Activated CD4-positive, alpha-beta T cell treated with anti-CD3 and anti-CD28 coated beads, Interleukin-2, amount 10 ng/mL, durations not matched to agents 24 days and 14 days (primary cell): ENCODE measurements around the gene CTNND2. TPM values are rescaled to one million over a fixed set of nuclear protein-coding genes. Genes with fewer than 3 reads are reported as not detected.
"Not testable (repeated sequence)": the region's sequence is repeated elsewhere in the genome, so short reads cannot be mapped to it uniquely, and the experiment has no call there.

Experiments
- DNase-seq: peaks from one replicate; pipeline ENCODE4 v3.0.0; 2022
- H3K27ac Mint-ChIP-seq: one replicate; pipeline ENCODE4 v1.8.0; 2022; ENCODE audit warnings: mild to moderate bottlenecking, mixed read lengths
- H3K27me3 Mint-ChIP-seq: one replicate; pipeline ENCODE4 v1.8.0; 2022; ENCODE audit warnings: mixed read lengths
- H3K36me3 Mint-ChIP-seq: one replicate; pipeline ENCODE4 v1.8.0; 2022; ENCODE audit warnings: low read depth, mild to moderate bottlenecking, mixed read lengths
- H3K4me1 Mint-ChIP-seq: one replicate; pipeline ENCODE4 v1.8.0; 2021; ENCODE audit warnings: mixed read lengths
- H3K4me3 Mint-ChIP-seq: one replicate; pipeline ENCODE4 v1.8.0; 2022; ENCODE audit warnings: mild to moderate bottlenecking, moderate library complexity, mixed read lengths
- H3K9me3 Mint-ChIP-seq: one replicate; pipeline ENCODE4 v1.8.0; 2021; ENCODE audit warnings: mixed read lengths
- intact Hi-C: fragments of 100-400 bp; cut with micrococcal nuclease; formaldehyde crosslinking; loops from one replicate; pipeline ENCODE4 v1.15.1; 2023
- total RNA-seq: library from RNA; stranded (reverse); gene quantifications from 2 replicates; pipeline ENCODE4 v1.2.3, GENCODE V29; 2022

CTNND2 gene
- total RNA-seq, 1 donor from 2014 or later = not detected

DNA sequence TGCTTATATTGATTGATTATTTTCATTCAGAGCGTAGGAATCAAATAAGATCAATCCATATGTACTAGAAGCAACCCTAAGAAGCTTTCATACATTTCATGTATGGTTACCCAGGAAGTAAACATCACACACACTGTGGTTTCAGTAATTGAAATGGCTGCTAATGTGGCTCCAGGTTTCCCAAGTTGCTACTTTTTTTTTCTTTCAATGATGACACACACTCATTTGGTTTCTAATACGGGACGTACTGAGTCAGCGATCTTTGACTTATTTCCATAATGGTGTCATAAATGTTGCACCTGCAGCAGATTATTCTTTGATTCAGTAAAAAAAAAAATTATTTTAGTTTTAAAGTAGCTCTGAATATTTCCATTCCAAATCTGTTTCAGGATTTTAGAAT, 248.6 kb downstream of the CTNND2 start:
- no peak for DNase-seq
- no peaks in the 10 kb centered on the region for H3K4me1 Mint-ChIP-seq
- H3K27ac Mint-ChIP-seq = no peak overlapping the region
- H3K36me3 Mint-ChIP-seq = no peaks in the 10 kb centered on the region
- H3K27me3 Mint-ChIP-seq = no peaks in the 10 kb centered on the region
- H3K4me3 Mint-ChIP-seq = no peak overlapping the region
- H3K9me3 Mint-ChIP-seq = no peaks in the 10 kb centered on the region
- intact Hi-C loops = no loop called here

GRCh38 chr5:11650936-11651335, 253.3 kb downstream of the CTNND2 start:
- no peaks in the 10 kb centered on the region for H3K36me3 Mint-ChIP-seq
- H3K27me3 Mint-ChIP-seq = no peaks in the 10 kb centered on the region
- no peaks in the 10 kb centered on the region for H3K4me1 Mint-ChIP-seq
- H3K4me3 Mint-ChIP-seq = no peak overlapping the region
- no peaks in the 10 kb centered on the region for H3K9me3 Mint-ChIP-seq
- intact Hi-C loops = no loop called here
- H3K27ac Mint-ChIP-seq = no peak overlapping the region
- no peak for DNase-seq

DNA sequence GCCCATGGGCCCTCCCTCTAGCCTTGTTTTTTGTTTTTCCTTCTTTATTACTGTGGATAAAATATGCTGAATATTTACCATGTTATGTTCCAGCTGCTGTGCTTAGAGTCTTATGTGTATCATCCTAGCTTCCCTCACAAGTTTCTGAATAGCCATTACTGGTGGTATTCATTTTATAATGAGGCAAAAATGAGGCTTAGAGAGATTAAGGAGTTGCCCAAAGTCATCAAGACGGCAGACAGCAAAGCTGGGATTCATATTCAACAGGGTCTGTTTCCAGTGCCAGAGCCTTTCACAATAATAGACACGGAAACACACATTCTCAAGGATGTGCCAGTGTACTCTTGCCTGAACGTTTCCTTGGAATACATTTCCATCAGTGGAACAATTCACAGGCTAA, 258.1 kb downstream of the CTNND2 start:
- no peak for DNase-seq
- H3K27me3 Mint-ChIP-seq = no peaks in the 10 kb centered on the region
- intact Hi-C loops = no loop called here
- H3K4me1 Mint-ChIP-seq = no peaks in the 10 kb centered on the region
- H3K9me3 Mint-ChIP-seq = no peaks in the 10 kb centered on the region
- no peak overlapping the region for H3K27ac Mint-ChIP-seq
- H3K36me3 Mint-ChIP-seq = no peaks in the 10 kb centered on the region
- H3K4me3 Mint-ChIP-seq = no peak overlapping the region

- Mint-ChIP-seq H3K27ac (no peak overlapping the region), H3K9me3 (no peaks in the 10 kb centered on the region), H3K27me3 (no peaks in the 10 kb centered on the region), H3K4me1 (no peaks in the 10 kb centered on the region), H3K36me3 (no peaks in the 10 kb centered on the region), H3K4me3 (no peak overlapping the region)
- intact Hi-C loops = no loop called here
- DNase-seq = no peak
Observed at GRCh38 chr5:11642438-11642837, 261.8 kb downstream of the CTNND2 start.

DNA sequence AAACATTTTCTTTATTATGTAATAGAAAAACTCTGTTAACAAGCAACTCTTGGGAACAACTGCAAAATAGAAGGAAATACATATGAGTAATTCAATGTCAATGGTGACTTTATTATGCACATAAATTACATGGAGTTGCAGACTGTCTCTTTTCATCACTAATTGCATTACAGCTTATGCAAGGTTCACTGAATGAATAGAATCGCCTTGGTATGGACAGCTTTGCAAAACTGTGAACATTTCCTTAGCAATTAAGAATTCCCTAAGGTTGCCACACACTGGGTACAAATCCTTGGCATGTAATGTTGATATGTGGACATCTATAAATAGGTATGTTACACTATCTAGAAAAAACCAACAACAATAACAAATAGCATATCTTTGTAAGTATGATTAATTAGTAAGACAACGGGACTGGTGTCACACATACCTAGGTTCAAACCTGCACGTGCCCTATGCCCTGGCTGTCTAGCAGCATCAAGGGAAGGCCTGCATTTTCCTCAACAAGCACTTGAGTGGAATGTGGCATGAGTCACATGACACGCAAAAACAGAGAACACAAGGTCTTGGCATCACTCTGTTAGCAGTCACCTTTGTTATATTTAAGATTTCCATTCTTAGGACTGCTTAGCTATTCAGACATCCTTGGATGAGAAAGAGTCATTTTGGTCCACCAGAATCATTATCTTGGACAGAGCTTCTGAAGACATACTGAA, 263.9 kb downstream of the CTNND2 start:
- no peaks in the 10 kb centered on the region for H3K36me3 Mint-ChIP-seq
- H3K27me3 Mint-ChIP-seq = no peaks in the 10 kb centered on the region
- no peak overlapping the region for H3K4me3 Mint-ChIP-seq
- H3K27ac Mint-ChIP-seq = no peak overlapping the region
- H3K4me1 Mint-ChIP-seq = no peaks in the 10 kb centered on the region
- H3K9me3 Mint-ChIP-seq = no peaks in the 10 kb centered on the region
- intact Hi-C loops = no loop called here
- DNase-seq = no peak

DNA sequence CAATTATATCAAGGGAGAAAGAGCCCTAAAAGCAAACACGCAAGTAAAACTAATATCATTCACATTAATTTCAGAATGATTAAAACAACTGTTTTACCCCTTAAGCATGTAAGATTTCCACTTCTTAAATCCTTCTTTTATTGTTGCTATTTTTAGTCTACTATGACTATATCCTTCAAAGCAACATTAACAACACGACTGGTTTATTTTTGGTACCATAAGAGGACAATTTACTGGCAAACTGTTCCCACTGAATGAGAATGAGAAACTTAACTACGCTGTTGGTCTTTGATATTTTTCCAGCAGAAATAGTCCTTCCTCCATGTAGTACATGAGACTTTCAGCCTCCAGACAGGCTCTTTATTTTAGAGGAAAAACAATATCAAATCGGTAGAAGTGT, 281.5 kb downstream of the CTNND2 start:
- no peak for DNase-seq
- Mint-ChIP-seq H3K9me3 (peaks cover 4% of the 10 kb centered on the region), H3K27ac (no peak overlapping the region), H3K36me3 (no peaks in the 10 kb centered on the region), H3K27me3 (no peaks in the 10 kb centered on the region), H3K4me3 (no peak overlapping the region), H3K4me1 (no peaks in the 10 kb centered on the region)
- intact Hi-C loops = no loop called here

DNA sequence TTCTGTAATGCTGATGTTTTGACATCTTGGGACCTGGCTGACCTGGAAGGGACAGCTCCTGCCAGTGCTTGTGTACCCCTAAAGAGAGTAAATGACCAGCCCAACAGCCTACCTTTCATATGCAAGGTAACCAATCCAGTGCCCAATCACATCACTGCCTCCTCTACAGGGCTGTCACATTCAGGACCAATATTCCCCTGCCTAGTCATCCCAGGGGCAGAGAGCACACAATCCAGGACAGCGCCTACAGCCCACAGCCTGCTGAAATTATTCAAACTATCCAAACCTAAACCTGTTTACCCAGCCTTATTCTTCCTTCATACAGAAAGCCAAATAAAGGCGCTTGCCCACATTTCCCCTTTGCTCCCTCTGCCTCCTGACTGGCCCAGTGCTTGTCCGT, 284.1 kb downstream of the CTNND2 start:
- Mint-ChIP-seq H3K27me3 (no peaks in the 10 kb centered on the region), H3K27ac (no peak overlapping the region), H3K4me1 (no peaks in the 10 kb centered on the region), H3K4me3 (no peak overlapping the region), H3K36me3 (no peaks in the 10 kb centered on the region), H3K9me3 (peaks cover 4% of the 10 kb centered on the region)
- intact Hi-C loops = no loop called here
- no peak for DNase-seq

DNA sequence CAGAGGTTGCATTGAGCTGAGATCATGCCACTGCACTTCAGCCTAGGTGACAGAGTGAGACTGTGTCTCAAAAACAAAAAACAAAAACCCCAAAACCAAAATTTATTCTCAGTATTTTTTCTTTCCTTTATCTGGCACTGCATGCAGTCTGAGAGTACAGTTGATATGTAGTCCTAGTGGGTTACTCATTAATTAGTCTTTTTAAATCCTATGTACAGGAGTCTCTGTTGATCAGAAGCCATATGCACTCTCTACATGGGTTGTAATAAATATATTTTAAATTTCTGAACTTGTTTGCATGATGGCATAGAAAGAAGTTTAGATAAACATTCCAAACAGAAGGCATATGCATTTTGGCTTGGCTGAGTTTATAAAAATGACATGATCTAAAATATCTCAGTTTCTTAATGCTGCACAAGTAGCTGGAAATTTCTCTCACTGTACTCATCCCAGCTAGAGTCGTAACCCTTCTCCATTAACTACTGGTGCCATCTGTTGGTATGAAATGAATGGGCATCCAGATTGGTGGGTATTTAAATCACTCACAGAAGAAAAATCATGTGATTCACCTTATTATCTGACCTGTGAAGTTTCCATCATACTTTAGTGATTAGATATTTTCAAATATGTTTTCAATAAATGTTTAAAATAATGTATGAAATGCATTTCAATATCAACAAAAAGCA, 284.8 kb downstream of the CTNND2 start:
- Mint-ChIP-seq H3K4me3 (no peak overlapping the region), H3K4me1 (no peaks in the 10 kb centered on the region)
- intact Hi-C loops = no loop called here

DNA sequence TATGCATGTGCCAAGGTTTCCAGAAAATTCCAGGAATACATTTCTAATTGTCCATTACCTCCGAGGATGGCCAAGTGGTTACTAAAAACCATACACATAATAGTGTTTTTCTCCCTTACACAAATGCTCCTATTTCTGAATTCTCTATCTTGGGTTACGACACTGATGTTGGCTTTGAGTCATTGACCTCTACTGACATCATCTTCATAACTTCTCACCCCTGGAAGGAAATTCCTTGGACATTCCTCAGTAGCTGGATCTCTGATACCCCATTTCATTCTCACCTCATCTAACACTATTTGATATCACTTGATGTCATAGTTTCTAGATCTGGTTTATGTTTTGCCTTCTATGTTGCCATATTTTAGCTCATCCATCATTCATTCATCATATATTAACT, 287.2 kb downstream of the CTNND2 start:
- H3K27ac Mint-ChIP-seq = no peak overlapping the region

More for the DNA sequence above, 284.8 kb downstream of the CTNND2 start:
- Mint-ChIP-seq H3K27ac (no peak overlapping the region), H3K27me3 (no peaks in the 10 kb centered on the region), H3K36me3 (no peaks in the 10 kb centered on the region), H3K9me3 (peaks cover 4% of the 10 kb centered on the region)
- no peak for DNase-seq

DNA sequence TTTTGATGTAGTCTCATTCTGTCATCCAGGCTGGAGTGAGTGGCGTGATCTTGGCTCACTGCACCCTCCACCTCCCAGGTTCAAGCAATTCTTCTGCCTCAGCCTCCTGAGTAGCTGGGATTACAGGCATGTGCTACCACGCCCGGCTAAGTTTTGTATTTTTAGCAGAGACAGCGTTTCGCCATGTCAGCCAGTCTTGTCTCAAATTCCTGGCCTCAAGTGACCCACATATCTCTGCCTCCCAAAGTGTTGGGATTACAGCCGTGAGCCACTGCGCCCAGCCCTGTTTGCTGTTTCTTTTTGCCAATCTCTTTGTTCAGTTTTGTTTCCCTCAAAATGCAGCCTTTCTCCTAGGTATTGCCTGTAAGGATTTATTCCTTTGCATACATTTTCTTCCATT, 287.6 kb downstream of the CTNND2 start:
- H3K36me3 Mint-ChIP-seq, H3K4me3 Mint-ChIP-seq, DNase-seq, H3K4me1 Mint-ChIP-seq, intact Hi-C loops, H3K9me3 Mint-ChIP-seq, H3K27me3 Mint-ChIP-seq, H3K27ac Mint-ChIP-seq: not testable (repeated sequence)

More for the DNA sequence above, 287.2 kb downstream of the CTNND2 start:
- H3K4me3 Mint-ChIP-seq = no peak overlapping the region
- H3K36me3 Mint-ChIP-seq = no peaks in the 10 kb centered on the region
- H3K4me1 Mint-ChIP-seq = no peaks in the 10 kb centered on the region
- no peaks in the 10 kb centered on the region for H3K27me3 Mint-ChIP-seq
- H3K9me3 Mint-ChIP-seq = no peaks in the 10 kb centered on the region
- intact Hi-C loops = no loop called here
- no peak for DNase-seq

GRCh38 chr5:11611011-11611410, 293.2 kb downstream of the CTNND2 start:
- Mint-ChIP-seq H3K9me3 (no peaks in the 10 kb centered on the region), H3K27me3 (no peaks in the 10 kb centered on the region), H3K4me3 (no peak overlapping the region), H3K4me1 (no peaks in the 10 kb centered on the region), H3K27ac (no peak overlapping the region), H3K36me3 (no peaks in the 10 kb centered on the region)
- DNase-seq = no peak
- intact Hi-C loops = no loop called here

DNA sequence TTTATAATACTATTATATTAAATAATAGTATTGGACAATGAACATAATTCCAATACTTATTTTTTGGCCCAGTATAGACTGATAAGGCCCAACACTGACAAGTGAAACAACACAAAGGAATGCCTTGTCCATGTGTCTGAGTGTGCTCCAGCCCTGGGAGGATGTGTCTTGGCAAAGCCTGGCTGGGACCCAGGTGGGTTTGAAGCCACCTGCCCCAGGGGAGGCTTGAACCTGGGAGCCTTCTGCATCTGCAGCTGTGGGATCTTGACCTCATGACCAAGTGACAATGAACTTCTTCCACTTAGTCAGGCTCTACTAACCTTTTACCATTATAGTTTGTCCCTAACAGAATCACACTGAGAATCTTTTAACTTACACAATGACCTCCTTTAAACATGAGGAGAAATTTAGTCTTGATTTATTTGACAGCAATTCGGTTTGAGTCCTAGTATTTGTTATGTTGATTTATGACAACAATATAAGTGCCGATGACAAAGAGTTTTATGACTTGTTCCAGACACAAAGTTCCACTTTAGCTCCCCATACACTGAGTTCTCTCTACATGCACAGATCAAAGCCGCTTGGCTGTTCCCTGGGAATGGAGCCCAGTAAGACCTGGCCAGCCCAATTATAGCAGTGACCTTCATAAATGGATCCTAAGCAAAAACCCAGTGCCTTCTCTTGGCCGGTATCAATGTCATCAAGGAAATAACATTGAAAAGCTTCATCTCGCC, 294.5 kb downstream of the CTNND2 start:
- Mint-ChIP-seq H3K4me1 (no peaks in the 10 kb centered on the region), H3K36me3 (no peaks in the 10 kb centered on the region), H3K27me3 (no peaks in the 10 kb centered on the region), H3K9me3 (no peaks in the 10 kb centered on the region), H3K4me3 (no peak overlapping the region), H3K27ac (no peak overlapping the region)
- DNase-seq = no peak
- intact Hi-C loops = no loop called here

DNA sequence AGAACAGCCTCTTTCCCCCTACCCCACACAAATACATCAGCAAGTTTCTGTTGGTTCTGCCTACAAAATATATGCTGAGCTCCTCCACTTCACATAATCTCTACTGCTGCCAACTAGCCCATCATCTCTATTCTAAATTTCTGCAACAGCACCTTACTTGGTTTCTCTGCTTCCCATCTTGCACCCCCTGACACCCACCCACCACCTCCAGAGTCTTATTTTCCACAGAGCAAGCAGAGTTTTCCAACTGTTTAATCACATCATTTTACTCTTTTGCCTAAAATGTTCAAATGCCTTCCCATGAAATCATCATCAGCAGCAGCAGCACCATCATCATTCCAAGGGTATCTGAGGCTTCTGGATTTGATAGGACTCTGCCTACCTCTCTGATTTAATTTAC, 295.7 kb downstream of the CTNND2 start:
- DNase-seq = no peak
- H3K27me3 Mint-ChIP-seq = no peaks in the 10 kb centered on the region
- no peaks in the 10 kb centered on the region for H3K4me1 Mint-ChIP-seq
- intact Hi-C loops = no loop called here
- H3K27ac Mint-ChIP-seq = no peak overlapping the region
- H3K4me3 Mint-ChIP-seq = no peak overlapping the region
- no peaks in the 10 kb centered on the region for H3K9me3 Mint-ChIP-seq
- H3K36me3 Mint-ChIP-seq = no peaks in the 10 kb centered on the region

- no peak for DNase-seq
- H3K9me3 Mint-ChIP-seq = no peaks in the 10 kb centered on the region
- no peaks in the 10 kb centered on the region for H3K27me3 Mint-ChIP-seq
- H3K4me3 Mint-ChIP-seq = no peak overlapping the region
- H3K36me3 Mint-ChIP-seq = no peaks in the 10 kb centered on the region
- H3K27ac Mint-ChIP-seq = no peak overlapping the region
- intact Hi-C loops = no loop called here
- no peaks in the 10 kb centered on the region for H3K4me1 Mint-ChIP-seq
Observed at GRCh38 chr5:11607944-11608483, 296.2 kb downstream of the CTNND2 start.
